ENCODE measurements around the gene SNAP23.

GRCh38 chr15:42508263-42508690 lies 12.8 kb downstream of the SNAP23 start:
- TF ChIP-seq YY1 (IDR thresholded peaks at IDR 0.05; ENCODE audit: insufficient read depth, insufficient read length): no peak
- TF ChIP-seq ZNF274 (IDR thresholded peaks at IDR 0.05; ENCODE audit: low read depth, low read length): no peak

Measured in NT2/D1 (cell line).